Head of caudate nucleus (tissue), 42 donors: ENCODE results near the gene DLG4.

Experiments used
- DNase-seq, 42 donors: peaks; one replicate each; pipeline versions ENCODE4 v3.0.0 to v3.0.0-alpha.2; 2020 to 2021; ENCODE audit warnings: mixed read lengths in 7 of 42
- intact Hi-C: fragments of 100-400 bp; cut with DNase I; formaldehyde crosslinking; loops from one replicate; pipeline ENCODE4 v1.15.0; 2022

DLG4 gene

GRCh38 chr17:7219812-7220592 lies at the start of gene DLG4, which contains the start of gene ACADVL:
Gene DLG4 (minus strand): TSS chr17:7219836.
Gene ACADVL (plus strand): TSS chr17:7219938. CDS start chr17:7219985, 47 bp downstream.
- intact Hi-C loops: no loop called here
- DNase-seq: peak; percentile 86 to 97 (median 92)

- no peak for DNase-seq
- intact Hi-C loops: no loop called here
Observed at GRCh38 chr17:7266784-7267183, 47.1 kb upstream of the DLG4 start.

GRCh38 chr17:7263801-7264078 lies 44.1 kb upstream of the DLG4 start:
- no peak for DNase-seq
- intact Hi-C loops: no loop called here

- intact Hi-C loops: no loop called here
- DNase-seq: no peak
Observed at GRCh38 chr17:7262935-7263800, 43.5 kb upstream of the DLG4 start.

- no peak for DNase-seq
- intact Hi-C loops: no loop called here
Observed at GRCh38 chr17:7262192-7262934, 42.7 kb upstream of the DLG4 start, which contains the start of gene CLDN7. Gene CLDN7 (minus strand): TSS chr17:7262478. CDS start chr17:7262043, 435 bp downstream.

- intact Hi-C loops: no loop called here
- no peak for DNase-seq
Observed at GRCh38 chr17:7261379-7262191, 41.9 kb upstream of the DLG4 start.

- intact Hi-C loops: no loop called here
- DNase-seq: peak in 1 of 42 donors; percentile 23
Observed at GRCh38 chr17:7260651-7261378, 41.2 kb upstream of the DLG4 start.

GRCh38 chr17:7260151-7260550 lies 40.5 kb upstream of the DLG4 start:
- intact Hi-C loops: no loop called here
- DNase-seq: no peak

- DNase-seq: no peak
- intact Hi-C loops: no loop called here
Observed at GRCh38 chr17:7259555-7259889, 39.9 kb upstream of the DLG4 start.

- intact Hi-C loops: no loop called here
- no peak for DNase-seq
Observed at GRCh38 chr17:7258731-7259554, 39.3 kb upstream of the DLG4 start.

GRCh38 chr17:7256766-7257456 lies 37.3 kb upstream of the DLG4 start:
- no peak for DNase-seq
- intact Hi-C loops: no loop called here

GRCh38 chr17:7254511-7254910 lies 34.9 kb upstream of the DLG4 start:
- intact Hi-C loops: loop anchor here (5.0 kb wide), 1 partner anchor 53 kb away; the partner anchor contains the start of gene EIF5A
- no peak for DNase-seq

- DNase-seq: no peak
- intact Hi-C loops: loop anchor here (5.0 kb wide), 1 partner anchor 54 kb away; the partner anchor contains the start of gene EIF5A
Observed at GRCh38 chr17:7253082-7253481, 33.4 kb upstream of the DLG4 start.

- peak; percentile 84 to 95 (median 90) for DNase-seq
- intact Hi-C loops: loop anchor here (5.0 kb wide), 1 partner anchor 55 kb away; the partner anchor contains the start of gene EIF5A
Observed at GRCh38 chr17:7252176-7253043, 32.8 kb upstream of the DLG4 start, which contains the start of gene ELP5. Gene ELP5 (plus strand): TSS chr17:7252215. CDS start chr17:7252551, 336 bp downstream.

GRCh38 chr17:7251661-7252175 lies 32.1 kb upstream of the DLG4 start, which contains the start of gene CTDNEP1:
Gene CTDNEP1 (minus strand): TSS chr17:7251734. CDS start chr17:7251296, 438 bp downstream.
- DNase-seq: peak; percentile 97 to 100 (median 99)
- intact Hi-C loops: loop anchor here (1.0 to 5.0 kb wide), 2 partner anchors 12 to 56 kb away; partner anchors contain the start of genes EIF5A and PHF23
